ENCODE results near the gene CCDC144A.
"Not testable (repeated sequence)": the region's sequence is repeated elsewhere in the genome, so short reads cannot be mapped to it uniquely, and the experiment has no call there.

The CCDC144A gene

GRCh38 chr17:16689731-16690281, at the start of gene CCDC144A:
TSS of gene CCDC144A (plus strand) at chr17:16690241. CDS start at chr17:16690401, 160 bp downstream.
- not testable (repeated sequence) for H3K4me3 Mint-ChIP-seq, H3K4me1 Mint-ChIP-seq

GRCh38 chr17:16649585-16649984, 40.5 kb upstream of the CCDC144A start:
- DNase-seq (ENCODE audit: low spot score in 2 of 2), result no peak
- Mint-ChIP-seq H3K27ac (no peak overlapping the region), H3K36me3 (peaks cover 19% of the 10 kb centered on the region), H3K4me3 (no peak overlapping the region), H3K9me3 (no peaks in the 10 kb centered on the region), H3K4me1 (peaks cover 22% of the 10 kb centered on the region)
- ATAC-seq, result no peak

More at GRCh38 chr17:16689731-16690281, at the start of gene CCDC144A:
- ATAC-seq (peak; percentile 84), DNase-seq (ENCODE audit: low spot score in 2 of 2) (peak; percentile 35 to 71)
- not testable (repeated sequence) for H3K36me3 Mint-ChIP-seq, H3K9me3 Mint-ChIP-seq, H3K27ac Mint-ChIP-seq

DNA sequence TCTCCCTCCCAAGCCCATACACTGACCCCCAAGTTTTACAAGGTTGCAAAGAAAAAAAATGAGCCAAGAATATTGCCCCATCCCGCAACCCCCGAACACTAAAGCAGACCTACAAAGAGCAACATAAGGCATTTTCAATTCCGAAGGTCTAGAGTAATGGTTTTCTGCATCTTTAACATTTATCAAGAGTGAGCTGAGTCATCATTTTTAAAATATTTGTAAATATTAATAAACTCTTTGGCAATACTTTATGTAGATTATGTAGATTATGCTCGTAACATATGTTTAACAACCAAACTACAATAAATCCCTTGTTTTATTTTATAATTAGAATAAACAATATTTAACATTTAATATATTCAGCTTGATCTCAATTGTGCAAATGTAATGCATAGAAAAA, 37.8 kb upstream of the CCDC144A start:
- peak overlapping the region; percentile 88 for H3K4me3 Mint-ChIP-seq
- DNase-seq (ENCODE audit: low spot score in 2 of 2) (no peak), ATAC-seq (no peak)
- H3K4me1 Mint-ChIP-seq, result peaks cover 22% of the 10 kb centered on the region
- peaks cover 6% of the 10 kb centered on the region for H3K36me3 Mint-ChIP-seq
- no peaks in the 10 kb centered on the region for H3K9me3 Mint-ChIP-seq
- no peak overlapping the region for H3K27ac Mint-ChIP-seq

DNA sequence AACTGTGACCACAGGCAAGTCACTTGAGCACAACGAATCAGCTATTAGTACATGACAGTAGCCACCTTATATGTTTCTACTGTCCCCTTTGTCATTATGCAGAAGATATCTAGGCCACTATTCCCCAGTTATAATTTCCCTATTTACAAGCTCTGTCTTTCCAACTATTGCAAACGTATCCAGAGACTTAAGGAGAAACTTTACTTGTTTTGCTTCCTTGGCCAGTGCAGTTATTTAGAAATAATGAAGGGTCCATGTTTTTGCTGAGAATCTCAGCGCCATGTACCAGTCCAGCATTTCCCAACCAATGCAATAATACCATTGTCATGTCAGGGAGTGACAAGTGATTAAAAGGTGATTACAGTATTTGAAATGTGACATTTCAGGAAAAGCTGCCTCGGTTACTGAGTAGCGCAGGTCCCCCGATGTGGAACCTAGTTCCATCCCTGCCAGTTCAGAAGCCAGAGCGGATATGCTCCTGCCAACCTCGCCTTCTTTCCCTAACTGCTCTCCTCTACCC, 37.1 kb upstream of the CCDC144A start:
- Mint-ChIP-seq H3K27ac (peak overlapping the region; percentile 87), H3K4me3 (peak overlapping the region; percentile 88), H3K36me3 (peaks cover 6% of the 10 kb centered on the region), H3K9me3 (no peaks in the 10 kb centered on the region), H3K4me1 (peaks cover 22% of the 10 kb centered on the region)
- ATAC-seq, result peak; percentile 37
- DNase-seq (ENCODE audit: low spot score in 2 of 2), result no peak

DNA sequence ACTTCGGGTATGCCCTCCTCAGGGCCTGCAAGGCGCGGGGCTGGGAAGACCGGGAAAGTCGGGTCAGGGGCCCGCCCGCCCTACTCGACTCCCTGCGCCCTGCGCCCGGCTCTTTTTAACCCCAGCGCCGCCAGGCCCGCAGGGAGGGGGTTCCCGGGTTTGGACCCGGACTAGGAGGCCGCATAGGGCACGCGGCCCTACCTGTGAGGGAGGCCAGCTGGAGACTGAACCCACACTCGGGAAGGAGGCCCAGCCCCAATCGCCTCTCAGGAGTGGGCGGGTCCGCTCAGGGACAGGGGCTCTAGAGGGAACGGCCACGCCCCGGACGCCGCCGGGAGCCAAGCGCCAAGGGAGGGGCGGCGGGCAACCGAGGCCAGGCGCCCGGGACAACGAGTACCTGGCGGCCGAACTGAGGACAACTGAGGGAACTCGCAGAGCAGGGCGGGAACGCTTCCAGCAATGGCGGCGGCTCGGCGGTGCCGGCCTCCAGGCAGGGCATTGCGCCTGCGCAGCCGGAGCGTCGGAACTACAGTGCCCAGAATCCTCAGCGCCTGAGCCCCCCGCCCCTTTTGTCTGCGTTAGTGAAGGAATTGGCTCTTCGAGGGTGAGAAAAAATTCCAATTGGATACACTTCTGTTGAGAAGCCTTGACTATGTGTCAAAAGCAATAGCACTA, 36.5 kb upstream of the CCDC144A start, which contains the start of gene ZNF624:
Gene ZNF624, minus strand, starts transcription at position 484 of the 675 bp plus-strand sequence.
- ATAC-seq (peak; percentile 97), DNase-seq (ENCODE audit: low spot score in 2 of 2) (peak; percentile 77 to 91)
- H3K4me3 Mint-ChIP-seq, result peak within 1 kb of the TSS; percentile 88
- H3K4me1 Mint-ChIP-seq, result peaks cover 22% of the 10 kb centered on the region
- H3K27ac Mint-ChIP-seq, result peak within 1 kb of the TSS; percentile 87
- peaks cover 6% of the 10 kb centered on the region for H3K36me3 Mint-ChIP-seq
- H3K9me3 Mint-ChIP-seq, result no peaks in the 10 kb centered on the region

DNA sequence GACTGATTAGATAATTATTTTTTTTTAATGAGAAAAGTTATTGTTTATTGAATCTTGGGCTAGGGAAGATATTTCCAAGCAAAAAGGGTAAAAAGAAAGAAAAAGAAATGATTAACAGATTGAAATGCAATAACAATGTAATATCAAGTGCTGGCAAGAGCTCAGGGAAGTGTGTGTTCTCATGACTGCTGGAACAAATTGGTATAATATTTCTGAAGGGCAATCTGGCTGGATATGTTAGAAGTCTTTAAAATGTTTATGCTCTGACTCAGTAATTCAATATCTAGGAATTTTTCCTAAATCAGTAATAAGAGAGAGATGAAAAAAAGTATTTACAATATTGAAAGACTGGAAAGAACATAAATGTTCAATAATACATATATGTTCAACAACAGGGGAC, 28.8 kb upstream of the CCDC144A start:
- ATAC-seq, result no peak
- no peaks in the 10 kb centered on the region for H3K36me3 Mint-ChIP-seq
- no peaks in the 10 kb centered on the region for H3K4me1 Mint-ChIP-seq
- no peaks in the 10 kb centered on the region for H3K9me3 Mint-ChIP-seq
- H3K27ac Mint-ChIP-seq, result no peak overlapping the region
- no peak for DNase-seq (ENCODE audit: low spot score in 2 of 2)
- no peak overlapping the region for H3K4me3 Mint-ChIP-seq

DNA sequence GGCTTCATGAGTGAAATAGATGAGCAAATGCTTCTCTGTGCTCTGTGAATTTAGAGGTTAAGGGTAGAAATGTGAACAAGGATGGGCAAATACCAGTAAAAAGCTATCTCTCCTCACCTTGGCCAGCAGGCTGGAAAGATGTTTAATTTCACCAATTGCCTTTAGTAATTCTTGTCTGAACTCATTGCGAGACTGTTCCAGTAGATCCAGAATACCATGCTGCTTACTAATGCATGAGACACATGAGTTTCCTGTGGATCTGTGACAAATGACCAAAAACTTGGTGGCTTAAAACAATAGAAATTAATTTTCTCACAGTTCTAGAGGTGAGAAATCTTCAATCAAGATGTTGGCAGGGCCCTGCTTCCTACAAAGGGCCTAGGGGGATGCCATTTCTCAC, 27.1 kb upstream of the CCDC144A start:
- Mint-ChIP-seq H3K36me3 (no peaks in the 10 kb centered on the region), H3K27ac (no peak overlapping the region), H3K4me1 (no peaks in the 10 kb centered on the region), H3K9me3 (no peaks in the 10 kb centered on the region), H3K4me3 (no peak overlapping the region)
- DNase-seq (ENCODE audit: low spot score in 2 of 2) (no peak), ATAC-seq (no peak)

- H3K27ac Mint-ChIP-seq; DNase-seq (ENCODE audit: low spot score in 2 of 2); ATAC-seq; H3K36me3 Mint-ChIP-seq; H3K9me3 Mint-ChIP-seq; H3K4me1 Mint-ChIP-seq: not testable (repeated sequence)
- H3K4me3 Mint-ChIP-seq, result peak overlapping the region; percentile 58
These were observed 23.5 kb upstream of the CCDC144A start for GRCh38 chr17:16666553-16666906.

DNA sequence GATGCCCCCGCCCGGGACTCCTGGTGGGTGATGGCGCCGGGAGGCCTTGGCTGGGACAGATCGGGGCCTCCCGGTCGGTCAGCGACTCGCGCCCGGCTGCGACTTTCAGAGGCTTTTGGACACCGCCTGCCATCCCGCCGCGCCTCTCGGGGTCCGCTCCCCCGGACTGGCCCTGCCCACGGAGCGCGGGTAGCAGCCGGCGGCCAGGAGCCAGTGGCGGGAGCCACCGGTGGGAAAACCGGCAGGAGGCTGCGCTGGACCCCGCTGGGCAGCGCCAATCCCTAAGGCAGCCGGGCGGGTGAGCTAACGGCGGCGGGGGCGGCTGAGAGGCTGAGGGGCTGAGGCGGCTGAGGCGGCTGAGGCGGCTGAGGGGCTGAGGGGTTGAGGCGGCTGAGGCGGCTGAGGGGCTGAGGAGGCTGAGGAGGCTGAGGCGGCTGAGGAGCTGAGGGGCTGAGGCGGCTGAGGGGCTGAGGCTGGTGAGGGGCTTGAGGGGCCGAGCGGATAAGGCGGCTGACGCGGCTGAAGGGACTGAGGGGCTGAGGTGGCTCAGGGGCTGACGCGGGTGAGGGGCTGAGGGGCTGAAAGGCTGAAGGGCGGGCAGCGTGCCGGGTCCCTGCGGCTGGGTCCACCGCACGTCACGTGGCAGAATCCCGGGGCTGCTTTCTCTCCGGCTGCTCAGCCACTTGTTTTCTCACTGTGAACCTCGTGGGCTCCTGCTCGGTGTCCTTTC, 23.0 kb upstream of the CCDC144A start:
- H3K4me1 Mint-ChIP-seq; H3K36me3 Mint-ChIP-seq; DNase-seq (ENCODE audit: low spot score in 2 of 2); H3K9me3 Mint-ChIP-seq; H3K27ac Mint-ChIP-seq: not testable (repeated sequence)
- peak; percentile 31 for ATAC-seq
- H3K4me3 Mint-ChIP-seq, result peak overlapping the region; percentile 58

DNA sequence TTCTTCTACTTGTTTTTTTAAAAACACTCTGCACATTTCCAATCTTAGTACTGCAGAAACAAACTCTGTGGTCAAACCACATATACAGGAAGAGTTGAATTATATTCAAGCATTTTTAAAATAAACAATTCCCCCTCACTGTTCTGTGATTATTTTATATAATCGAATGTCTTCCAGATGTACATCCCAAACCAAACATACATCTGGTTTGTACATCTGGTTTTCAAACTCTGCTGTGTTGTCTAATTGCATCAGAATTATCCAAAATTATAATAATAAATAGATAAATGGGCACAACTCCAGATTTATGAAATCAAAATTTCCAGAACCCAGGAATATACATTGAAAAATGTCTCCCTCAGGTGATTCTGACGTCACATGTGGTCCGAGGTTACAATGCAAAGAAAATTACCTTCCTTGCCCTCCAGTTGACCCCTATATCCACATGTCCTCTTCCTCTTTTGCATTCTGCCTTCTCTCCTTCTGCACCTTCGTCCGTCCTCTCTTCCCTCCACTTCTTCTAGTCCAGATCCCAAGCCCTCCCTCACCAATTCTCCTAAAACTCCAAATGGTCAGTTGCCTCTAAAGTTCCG, 13.3 kb upstream of the CCDC144A start:
- H3K36me3 Mint-ChIP-seq, result no peaks in the 10 kb centered on the region
- H3K4me3 Mint-ChIP-seq, result no peak overlapping the region
- DNase-seq (ENCODE audit: low spot score in 2 of 2) (no peak), ATAC-seq (no peak)
- no peaks in the 10 kb centered on the region for H3K4me1 Mint-ChIP-seq
- H3K9me3 Mint-ChIP-seq, result no peaks in the 10 kb centered on the region
- H3K27ac Mint-ChIP-seq, result no peak overlapping the region

DNA sequence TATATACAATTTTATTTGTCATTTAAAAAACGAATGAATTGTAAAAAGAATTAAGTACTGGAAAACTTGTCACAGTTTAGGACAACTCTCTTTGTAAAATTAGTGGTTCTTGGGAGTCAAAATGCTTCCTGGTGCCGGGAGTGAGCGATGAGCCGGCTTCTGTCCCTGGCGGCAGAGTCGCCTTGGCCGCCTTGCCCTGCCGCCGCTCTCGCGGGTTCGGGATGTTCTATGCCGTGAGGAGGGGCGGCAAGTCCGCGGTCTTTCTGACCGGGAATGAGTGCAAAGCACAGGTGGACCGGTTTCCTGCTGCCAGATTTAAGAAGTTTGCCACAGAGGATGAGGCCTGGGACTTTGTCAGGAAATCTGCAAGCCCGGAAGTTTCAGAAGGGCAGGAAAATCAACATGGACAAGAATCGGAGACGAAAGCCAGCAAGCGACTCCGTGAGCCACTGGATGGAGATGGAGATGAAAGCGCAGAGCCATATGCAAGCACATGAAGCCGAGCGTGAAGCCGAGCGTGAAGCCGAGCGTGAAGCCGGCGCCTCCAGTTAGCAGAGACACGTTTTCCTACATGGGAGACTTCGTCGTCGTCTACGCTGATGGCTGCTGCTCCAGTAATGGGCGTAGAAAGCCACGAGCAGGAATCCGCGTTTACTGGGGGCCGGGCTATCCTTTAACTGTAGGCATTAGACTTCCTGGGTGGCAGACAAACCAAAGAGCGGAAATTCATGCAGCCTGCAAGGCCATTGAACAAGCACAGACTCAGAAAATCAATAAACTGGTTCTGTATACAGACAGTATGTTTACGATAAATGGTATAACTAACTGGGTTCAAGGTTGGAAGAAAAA, 6.5 kb upstream of the CCDC144A start:
- H3K4me3 Mint-ChIP-seq; H3K4me1 Mint-ChIP-seq; DNase-seq (ENCODE audit: low spot score in 2 of 2); H3K27ac Mint-ChIP-seq; H3K36me3 Mint-ChIP-seq; H3K9me3 Mint-ChIP-seq; ATAC-seq: not testable (repeated sequence)

DNA sequence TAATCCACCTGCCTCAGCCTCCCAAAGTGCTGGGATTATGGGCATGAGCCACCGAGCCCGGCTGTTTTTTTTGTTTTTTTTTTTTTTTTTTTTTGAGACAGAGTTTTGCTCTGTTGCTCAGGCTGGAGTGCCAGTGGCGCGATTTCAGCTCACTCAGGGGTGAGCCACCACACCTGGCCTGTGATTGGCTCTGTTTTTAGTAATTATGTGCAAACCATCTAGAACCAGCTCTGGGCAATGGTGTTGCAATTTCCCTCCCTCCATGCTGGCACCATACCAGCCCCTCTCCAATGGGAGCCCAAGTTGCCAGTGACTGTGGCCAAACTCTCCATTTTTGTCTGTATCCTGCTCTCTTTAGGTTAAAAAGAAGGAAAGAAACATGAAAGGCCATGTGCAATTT, 4.0 kb upstream of the CCDC144A start:
- not testable (repeated sequence) for ATAC-seq; H3K4me3 Mint-ChIP-seq; DNase-seq (ENCODE audit: low spot score in 2 of 2); H3K9me3 Mint-ChIP-seq; H3K27ac Mint-ChIP-seq; H3K4me1 Mint-ChIP-seq; H3K36me3 Mint-ChIP-seq

DNA sequence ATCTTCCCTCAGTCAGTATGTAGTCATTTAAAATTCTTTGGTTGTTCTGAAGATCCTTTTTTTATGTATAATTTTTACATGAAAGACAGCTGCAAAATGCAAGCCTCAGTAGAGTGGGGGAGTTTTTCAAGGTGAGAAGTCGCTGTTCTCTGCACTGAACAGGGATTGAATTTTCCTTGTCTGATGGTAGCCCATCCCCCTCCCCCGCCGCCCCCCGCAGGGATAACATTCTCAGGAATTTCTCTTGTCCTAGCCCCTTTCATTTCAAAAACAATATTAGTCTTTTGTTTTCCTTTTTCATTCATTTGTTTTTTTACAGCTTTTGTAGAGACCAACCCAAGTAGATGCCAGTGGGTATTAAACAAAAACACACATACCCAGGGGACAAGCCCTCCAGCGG, 2.9 kb upstream of the CCDC144A start:
- not testable (repeated sequence) for H3K27ac Mint-ChIP-seq; H3K36me3 Mint-ChIP-seq; H3K9me3 Mint-ChIP-seq; H3K4me3 Mint-ChIP-seq; ATAC-seq; DNase-seq (ENCODE audit: low spot score in 2 of 2); H3K4me1 Mint-ChIP-seq

DNA sequence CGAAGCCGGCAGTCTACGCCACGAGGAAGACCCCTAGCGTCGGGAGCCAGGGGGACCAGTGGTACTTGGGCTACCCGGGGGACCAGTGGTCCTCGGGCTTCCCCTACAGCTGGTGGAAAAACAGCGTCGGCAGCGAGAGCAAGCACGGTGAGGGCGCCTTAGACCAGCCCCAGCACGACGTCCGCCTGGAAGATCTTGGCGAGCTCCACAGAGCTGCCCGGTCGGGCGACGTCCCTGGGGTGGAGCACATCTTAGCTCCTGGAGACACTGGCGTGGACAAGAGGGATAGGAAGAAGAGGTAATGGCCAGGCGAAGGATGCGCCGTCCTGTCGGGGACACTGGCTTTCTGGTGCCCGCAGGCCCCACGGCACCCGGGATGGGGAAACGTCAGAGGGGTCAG, 406 bp downstream of the CCDC144A start:
- H3K27ac Mint-ChIP-seq; H3K4me1 Mint-ChIP-seq; H3K9me3 Mint-ChIP-seq; DNase-seq (ENCODE audit: low spot score in 2 of 2); H3K36me3 Mint-ChIP-seq; H3K4me3 Mint-ChIP-seq: not testable (repeated sequence)
- peak; percentile 24 for ATAC-seq

- H3K4me3 Mint-ChIP-seq; H3K36me3 Mint-ChIP-seq; H3K4me1 Mint-ChIP-seq; H3K27ac Mint-ChIP-seq; DNase-seq (ENCODE audit: low spot score in 2 of 2); ATAC-seq; H3K9me3 Mint-ChIP-seq: not testable (repeated sequence)
These were observed 7.6 kb downstream of the CCDC144A start for GRCh38 chr17:16697603-16698002.
